Measurements from ENCODE around the gene ANKRD61. TPM values are rescaled to one million over a fixed set of nuclear protein-coding genes. Genes with fewer than 3 reads are reported as not detected.
"Not testable (repeated sequence)": the region's sequence is repeated elsewhere in the genome, so short reads cannot be mapped to it uniquely, and the experiment has no call there.

The ANKRD61 gene
- total and polyA plus RNA-seq, 12 donors = 0.13 to 0.52 (median 0.28) TPM; not detected in 8

- WGBS, 4 donors = 0 to 3% (median 1%) methylated on average over 20 to 84 of the region's 84 CpGs
- intact Hi-C loops (cut with DNase I) = no loop called here
- H3K4me3 ChIP-seq = peak within 1 kb of the TSS; percentile 54 to 86 (median 62)
- TF ChIP-seq POLR2A (IDR thresholded peaks at IDR 0.05) (peak; percentile 56 to 93), CTCF (IDR thresholded peaks at IDR 0.05) (peak in 3 of 6 experiments; percentile 13 to 20 (median 18))
- peaks cover 7 to 24% of the 10 kb centered on the region in 2 donors for H3K4me1 ChIP-seq (replicated peaks in 1 of 2)
- H3K27me3 ChIP-seq = no peaks in the 10 kb centered on the region
- H3K9me3 ChIP-seq (replicated peaks in 1 of 3) = no peaks in the 10 kb centered on the region
- DNase-seq = peak; percentile 98 to 100 (median 99)
- H3K36me3 ChIP-seq (replicated peaks in 1 of 2) = peaks cover 0 to 6% of the 10 kb centered on the region in 2 donors
- H3K27ac ChIP-seq = peak within 1 kb of the TSS; percentile 88 to 94 (median 94)
Observed at GRCh38 chr7:6008668-6009611, 22.2 kb upstream of the ANKRD61 start, which contains the start of the genes AIMP2 and PMS2. TSS of gene AIMP2 (plus strand) at chr7:6009272. CDS start at chr7:6009364, 92 bp downstream. TSS of gene PMS2 (minus strand) at chr7:6009049. CDS start at chr7:6009019, 30 bp downstream.

GRCh38 chr7:6010370-6010769 is 20.8 kb upstream of the ANKRD61 start:
- DNase-seq; intact Hi-C loops (cut with DNase I); H3K27me3 ChIP-seq; H3K36me3 ChIP-seq (replicated peaks in 1 of 2); H3K4me3 ChIP-seq; H3K9me3 ChIP-seq (replicated peaks in 1 of 3): not testable (repeated sequence)
- WGBS, 4 donors = 81 to 95% (median 88%) methylated on average over 8 of the region's 8 CpGs
- Histone ChIP-seq H3K4me1 (replicated peaks in 1 of 2) (peaks cover 7 to 27% of the 10 kb centered on the region in 2 donors), H3K27ac (peak overlapping the region in 1 of 5 donors; percentile 94)

DNA sequence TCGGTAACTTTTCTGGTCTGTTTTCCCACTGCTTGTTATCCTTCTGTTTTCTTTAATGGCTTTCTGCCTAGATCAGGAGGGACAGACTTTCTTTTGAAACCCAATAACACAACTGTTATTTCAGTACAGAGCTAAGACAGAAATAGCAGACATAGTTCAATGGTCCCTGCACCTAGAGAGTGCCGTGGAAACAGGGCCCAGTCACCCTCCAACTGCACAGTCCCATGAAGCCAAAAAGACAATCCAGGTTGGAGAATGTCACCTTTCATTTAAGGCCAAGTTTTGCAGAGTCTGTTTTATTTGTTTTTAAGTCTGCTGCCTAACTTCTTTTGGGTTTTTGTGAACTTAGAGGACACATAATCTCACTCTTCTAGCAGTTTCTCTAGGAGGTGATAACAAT is 19.6 kb upstream of the ANKRD61 start:
- 80 to 86% (median 83%) methylated on average over 2 of the region's 2 CpGs for WGBS, 4 donors
- TF ChIP-seq CTCF (IDR thresholded peaks at IDR 0.05) (no peak), POLR2A (IDR thresholded peaks at IDR 0.05) (no peak)
- DNase-seq = no peak
- peak overlapping the region in 1 of 5 donors; percentile 21 for H3K27ac ChIP-seq
- intact Hi-C loops (cut with DNase I) = no loop called here
- peaks cover 0 to 7% of the 10 kb centered on the region in 2 donors for H3K36me3 ChIP-seq (replicated peaks in 1 of 2)
- H3K27me3 ChIP-seq = no peaks in the 10 kb centered on the region
- H3K4me3 ChIP-seq = no peak overlapping the region
- H3K4me1 ChIP-seq (replicated peaks in 1 of 2) = peaks cover 15 to 29% of the 10 kb centered on the region in 2 donors
- no peaks in the 10 kb centered on the region for H3K9me3 ChIP-seq (replicated peaks in 1 of 3)

DNA sequence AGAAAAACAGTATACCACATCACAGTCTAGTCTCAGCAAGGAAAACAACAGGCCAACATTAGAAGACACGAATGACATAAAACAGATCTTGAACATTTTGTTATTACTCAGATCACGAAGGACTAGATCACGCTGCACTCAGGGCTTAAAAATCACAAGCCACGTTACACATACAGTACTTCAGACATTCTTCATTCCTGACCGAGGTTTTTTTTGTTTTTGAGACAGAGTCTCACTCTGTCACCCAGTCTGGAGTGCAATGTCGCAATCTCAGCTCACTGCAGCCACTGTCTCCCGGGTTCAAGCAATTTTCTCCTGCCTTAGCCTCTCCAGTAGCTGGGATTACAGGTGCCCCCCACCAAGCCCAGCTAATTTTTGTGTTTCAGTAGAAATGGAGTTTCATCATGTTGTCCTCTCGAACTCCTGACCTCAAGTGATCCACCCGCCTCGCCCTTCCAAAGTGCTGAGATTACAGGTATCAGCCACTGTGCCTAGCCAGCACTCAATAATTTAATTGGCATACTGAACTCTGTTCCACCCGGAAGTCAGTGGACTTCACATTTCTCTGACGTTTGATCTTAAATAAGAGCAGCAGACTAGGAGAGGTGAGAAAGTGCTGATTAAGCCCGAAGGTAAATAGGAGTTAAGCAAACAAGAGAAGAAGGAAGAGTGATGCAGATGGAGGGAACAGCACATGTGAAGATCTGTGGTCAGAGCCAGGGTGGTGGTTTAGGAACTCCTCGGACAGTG is 18.6 kb upstream of the ANKRD61 start:
- no peaks in the 10 kb centered on the region for H3K27me3 ChIP-seq
- intact Hi-C loops (cut with DNase I) = no loop called here
- no peak for TF ChIP-seq CTCF (IDR thresholded peaks at IDR 0.05)
- TF ChIP-seq POLR2A (IDR thresholded peaks at IDR 0.05) = no peak
- H3K27ac ChIP-seq = peak overlapping the region in 1 of 5 donors; percentile 38
- peak in 1 of 7 donors; percentile 13 for DNase-seq
- 72 to 79% (median 76%) methylated on average over 14 of the region's 14 CpGs for WGBS, 4 donors
- H3K4me3 ChIP-seq = no peak overlapping the region
- H3K9me3 ChIP-seq (replicated peaks in 1 of 3) = no peaks in the 10 kb centered on the region
- H3K4me1 ChIP-seq (replicated peaks in 1 of 2) = peaks cover 15 to 29% of the 10 kb centered on the region in 2 donors
- peaks cover 0 to 16% of the 10 kb centered on the region in 2 donors for H3K36me3 ChIP-seq (replicated peaks in 1 of 2)
